Vagina (tissue), 2 donors: ENCODE measurements around the gene PLGRKT. TPM values are rescaled to one million over a fixed set of nuclear protein-coding genes. Genes with fewer than 3 reads are reported as not detected.

Experiments
- DNase-seq, 2 donors: peaks; one replicate each; pipeline ENCODE4 v3.0.0-alpha.2; 2017; ENCODE audit errors: extremely low spot score in 2 of 2
- H3K27ac ChIP-seq: fragments of 200-600 bp; sonication (generic); one replicate; pipeline ENCODE4 v1.5.1; 2019
- H3K27me3 ChIP-seq: fragments of 200-600 bp; sonication (generic); one replicate; pipeline ENCODE4 v1.5.1; 2019
- H3K36me3 ChIP-seq, 2 donors: fragments of 200-600 bp; sonication (generic); one replicate each; pipeline ENCODE4 v1.5.1; 2017 to 2019
- H3K4me1 ChIP-seq: fragments of 200-600 bp; sonication (generic); one replicate; pipeline ENCODE4 v1.5.1; 2019
- H3K4me3 ChIP-seq, 2 donors: fragments of 200-600 bp; sonication (generic); 1 replicate in 1 of 2; 2 replicates in 1 of 2; pipeline ENCODE4 v1.5.1; 2016 to 2019
- H3K9me3 ChIP-seq: fragments of 200-600 bp; sonication (generic); one replicate; pipeline ENCODE4 v1.5.1; 2019
- CTCF ChIP-seq, 3 experiments: fragments of 450-650 bp in 2 of 3; fragments of 200-600 bp in 1 of 3; sonication (generic) in 1 of 3; IDR thresholded peaks; one replicate each; pipeline ENCODE4 v1.5.1; 2017 to 2019; ENCODE audit warnings: antibody characterized with exemption in 3 of 3, mild to moderate bottlenecking in 2 of 3, moderate library complexity in 2 of 3
- POLR2A ChIP-seq, 2 donors: fragments of 450-650 bp; IDR thresholded peaks; one replicate each; pipeline ENCODE4 v1.6.1; 2017; ENCODE audit warnings: antibody characterized with exemption in 2 of 2, mild to moderate bottlenecking in 2 of 2, moderate library complexity in 2 of 2
- POLR2AphosphoS5 ChIP-seq, 2 donors: sonication (generic); formaldehyde crosslinking; IDR thresholded peaks; one replicate each; pipeline ENCODE4 v1.9.0; 2017; ENCODE audit warnings: antibody characterized with exemption in 2 of 2, mild to moderate bottlenecking in 2 of 2, low read depth in 1 of 2; ENCODE audit not compliant: insufficient read depth in 1 of 2
- intact Hi-C: fragments of 100-400 bp; cut with DNase I; formaldehyde crosslinking; loops from one replicate; pipeline ENCODE4 v1.15.1; 2023
- total RNA-seq: library from RNA; depleted of rRNA; stranded (reverse); fragments of >200 nt; gene quantifications from one replicate; pipeline ENCODE4 v1.2.3, GENCODE V29; 2016

PLGRKT gene
- total RNA-seq, 1 donor from 2014 or later, result 10.1 TPM

- no peaks in the 10 kb centered on the region for H3K27me3 ChIP-seq
- TF ChIP-seq CTCF (IDR thresholded peaks at IDR 0.05), result no peak
- TF ChIP-seq POLR2AphosphoS5 (IDR thresholded peaks at IDR 0.05; ENCODE audit: insufficient read depth in 1 of 2, low read depth in 1 of 2), result no peak
- TF ChIP-seq POLR2A (IDR thresholded peaks at IDR 0.05), result no peak
- no peak for DNase-seq
- no peaks in the 10 kb centered on the region for H3K9me3 ChIP-seq
- H3K4me3 ChIP-seq, result no peak overlapping the region
- intact Hi-C loops, result no loop called here
- H3K27ac ChIP-seq, result no peak overlapping the region
- no peaks in the 10 kb centered on the region for H3K4me1 ChIP-seq
- H3K36me3 ChIP-seq, result peaks cover 0 to 5% of the 10 kb centered on the region in 2 donors
Observed at GRCh38 chr9:5361326-5362010, 76.3 kb downstream of the PLGRKT start.

GRCh38 chr9:5360341-5360740 is 77.4 kb downstream of the PLGRKT start:
- TF ChIP-seq CTCF (IDR thresholded peaks at IDR 0.05) (no peak), POLR2AphosphoS5 (IDR thresholded peaks at IDR 0.05; ENCODE audit: insufficient read depth in 1 of 2, low read depth in 1 of 2) (no peak), POLR2A (IDR thresholded peaks at IDR 0.05) (no peak)
- Histone ChIP-seq H3K9me3 (no peaks in the 10 kb centered on the region), H3K4me1 (no peaks in the 10 kb centered on the region), H3K27me3 (no peaks in the 10 kb centered on the region), H3K4me3 (no peak overlapping the region), H3K36me3 (peaks cover 0 to 5% of the 10 kb centered on the region in 2 donors), H3K27ac (no peak overlapping the region)
- no peak for DNase-seq
- intact Hi-C loops, result no loop called here

GRCh38 chr9:5357431-5358105 is 80.2 kb downstream of the PLGRKT start:
- DNase-seq, result no peak
- intact Hi-C loops, result no loop called here
- no peaks in the 10 kb centered on the region for H3K4me1 ChIP-seq
- H3K9me3 ChIP-seq, result no peaks in the 10 kb centered on the region
- peaks cover 0 to 5% of the 10 kb centered on the region in 2 donors for H3K36me3 ChIP-seq
- TF ChIP-seq POLR2A (IDR thresholded peaks at IDR 0.05), result no peak
- no peak for TF ChIP-seq POLR2AphosphoS5 (IDR thresholded peaks at IDR 0.05; ENCODE audit: insufficient read depth in 1 of 2, low read depth in 1 of 2)
- TF ChIP-seq CTCF (IDR thresholded peaks at IDR 0.05), result no peak
- no peaks in the 10 kb centered on the region for H3K27me3 ChIP-seq
- H3K27ac ChIP-seq, result no peak overlapping the region
- no peak overlapping the region for H3K4me3 ChIP-seq

- no peaks in the 10 kb centered on the region for H3K27me3 ChIP-seq
- H3K4me1 ChIP-seq, result no peaks in the 10 kb centered on the region
- peaks cover 0 to 5% of the 10 kb centered on the region in 2 donors for H3K36me3 ChIP-seq
- TF ChIP-seq CTCF (IDR thresholded peaks at IDR 0.05) (no peak), POLR2A (IDR thresholded peaks at IDR 0.05) (no peak), POLR2AphosphoS5 (IDR thresholded peaks at IDR 0.05; ENCODE audit: insufficient read depth in 1 of 2, low read depth in 1 of 2) (no peak)
- no peaks in the 10 kb centered on the region for H3K9me3 ChIP-seq
- DNase-seq, result no peak
- intact Hi-C loops, result no loop called here
- no peak overlapping the region for H3K27ac ChIP-seq
- H3K4me3 ChIP-seq, result no peak overlapping the region
Observed at GRCh38 chr9:5355817-5356216, 81.9 kb downstream of the PLGRKT start.

- TF ChIP-seq POLR2AphosphoS5 (IDR thresholded peaks at IDR 0.05; ENCODE audit: insufficient read depth in 1 of 2, low read depth in 1 of 2), result no peak
- no peak for TF ChIP-seq CTCF (IDR thresholded peaks at IDR 0.05)
- TF ChIP-seq POLR2A (IDR thresholded peaks at IDR 0.05), result no peak
- Histone ChIP-seq H3K27ac (no peak overlapping the region), H3K9me3 (no peaks in the 10 kb centered on the region), H3K27me3 (no peaks in the 10 kb centered on the region), H3K36me3 (peaks cover 0 to 5% of the 10 kb centered on the region in 2 donors), H3K4me3 (no peak overlapping the region), H3K4me1 (no peaks in the 10 kb centered on the region)
- DNase-seq, result no peak
- intact Hi-C loops, result no loop called here
Observed at GRCh38 chr9:5355226-5355625, 82.5 kb downstream of the PLGRKT start.
